OCI-LY3 (cell line): ENCODE results near the gene IST1.

Source experiments
- CTCF ChIP-seq: fragments of 200-600, 300-600 bp; sonication (generic); IDR thresholded peaks from 2 replicates; pipeline ENCODE4 v1.5.1; 2014; ENCODE audit warnings: antibody characterized with exemption, low read length, low read depth
- EZH2phosphoT487 ChIP-seq: fragments of 200-600 bp; shearing (Covaris generic); IDR thresholded peaks from 2 replicates; pipeline ENCODE4 v1.6.1; 2018; ENCODE audit warnings: antibody characterized with exemption, mixed run types, low read depth

- no peak for TF ChIP-seq CTCF
- no peak for TF ChIP-seq EZH2phosphoT487
These were observed 28.8 kb downstream of the IST1 start for GRCh38 chr16:71923941-71924690.
